ENCODE data around the gene HYLS1. TPM values are rescaled to one million over a fixed set of nuclear protein-coding genes. Genes with fewer than 3 reads are reported as not detected.

HYLS1 gene
- total and polyA plus RNA-seq, 9 of the 15 experiments (the other 6 are each of a cell fraction or from before 2014, with no cell fraction given), result 2.7 to 8.2 (median 4.8) TPM

GRCh38 chr11:125890447-125891100 is 3.1 kb downstream of the HYLS1 start:
- Histone ChIP-seq H3K4me3 (no peak overlapping the region), H3K9me1 (ENCODE audit: control insufficient read depth, insufficient read depth, low read length) (no peaks in the 10 kb centered on the region), H3K4me1 (replicated peaks in 1 of 2; ENCODE audit: control insufficient read depth in 2 of 2, insufficient read depth in 2 of 2, low read length in 2 of 2) (peaks cover 10 to 31% of the 10 kb centered on the region in 2 experiments), H3K27ac (ENCODE audit: extremely low read depth, low read depth, low read length) (peak overlapping the region; percentile 66), H3K79me2 (ENCODE audit: control insufficient read depth, insufficient read depth, low read length) (0 out of 3 replicates have a peak, but pooled peaks cover 2% of the 10 kb centered on the region), H3K9me3 (replicated peaks; ENCODE audit: control insufficient read depth, insufficient read depth, low read depth, low read length) (no peaks in the 10 kb centered on the region), H4K20me1 (replicated peaks; ENCODE audit: control insufficient read depth, insufficient read depth, low read length) (no peaks in the 10 kb centered on the region), H3K4me2 (ENCODE audit: insufficient read depth, low read length) (peak overlapping the region; percentile 47; the same call in 1 of the 2 replicates), H3K9ac (ENCODE audit: insufficient read depth in 1 of 2, low read depth in 2 of 2, low read length in 2 of 2) (peak overlapping the region in 1 of 2 experiments; percentile 39; a peak in 1 of 4 replicates), H2AFZ (ENCODE audit: low read depth, low read length) (peak overlapping the region; percentile 62; the same call in 1 of the 2 replicates), H3K36me3 (ENCODE audit: control insufficient read depth, insufficient read depth, low read length) (peaks cover 32% of the 10 kb centered on the region), H3K27me3 (ENCODE audit: control insufficient read depth in 2 of 2, insufficient read depth in 2 of 2, low read length in 2 of 2) (no peaks in the 10 kb centered on the region)
- in situ Hi-C loops (cut with MboI), result loop anchor here (25.0 kb wide), 1 partner anchor 928 kb away; the partner anchor contains the start of gene CCDC15
- ATAC-seq (peak; percentile 27), FAIRE-seq (peak; percentile 88), DNase-seq (ENCODE audit: extremely low read depth in 1 of 4, low spot score in 3 of 4) (peak in 2 of 4 experiments; percentile 48 to 66)
- intact Hi-C loops (cut with micrococcal nuclease), result no loop called here
- ChIA-PET CTCF (ENCODE audit: low intra/inter-chr PET ratio) (no interaction called here), POLR2A (interaction anchor here (0.9 to 1.0 kb wide), 2 partner anchors 9 to 12 kb away, joined by 3 to 4 read pairs; partner anchors contain the start of gene PUS3)
- BruUV-seq (replicated peaks), result TSS peak; percentile 23
- WGBS (ENCODE audit: insufficient coverage, low coverage, missing lambda C conversion rate), result 3% methylated on average over 3 of the region's 3 CpGs
- TF ChIP-seq NFXL1 (CRISPR knock-in tag; IDR thresholded peaks at IDR 0.05), result no peak
- TF ChIP-seq NFE2L1 (tag; IDR thresholded peaks at IDR 0.05; ENCODE audit: borderline replicate concordance, low read depth), result peak; percentile 38; the same call in 1 of the 2 replicates
- no peak for TF ChIP-seq XRCC4 (IDR thresholded peaks at IDR 0.05; ENCODE audit: extremely low read depth, insufficient read depth, insufficient read length)
- TF ChIP-seq HMBOX1 (IDR thresholded peaks at IDR 0.05), result peak; percentile 86
- TF ChIP-seq, protein P1, sequence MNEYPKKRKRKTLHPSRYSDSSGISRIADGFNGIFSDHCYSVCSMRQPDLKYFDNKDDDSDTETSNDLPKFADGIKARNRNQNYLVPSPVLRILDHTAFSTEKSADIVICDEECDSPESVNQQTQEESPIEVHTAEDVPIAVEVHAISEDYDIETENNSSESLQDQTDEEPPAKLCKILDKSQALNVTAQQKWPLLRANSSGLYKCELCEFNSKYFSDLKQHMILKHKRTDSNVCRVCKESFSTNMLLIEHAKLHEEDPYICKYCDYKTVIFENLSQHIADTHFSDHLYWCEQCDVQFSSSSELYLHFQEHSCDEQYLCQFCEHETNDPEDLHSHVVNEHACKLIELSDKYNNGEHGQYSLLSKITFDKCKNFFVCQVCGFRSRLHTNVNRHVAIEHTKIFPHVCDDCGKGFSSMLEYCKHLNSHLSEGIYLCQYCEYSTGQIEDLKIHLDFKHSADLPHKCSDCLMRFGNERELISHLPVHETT (CRISPR knock-in tag; conservative IDR thresholded peaks at IDR 0.05 in 1 of 2, IDR thresholded peaks at IDR 0.05 in 1 of 2), result no peak
- TF ChIP-seq TFE3 (CRISPR knock-in tag; IDR thresholded peaks at IDR 0.05), result no peak
- no peak for TF ChIP-seq TAF15 (IDR thresholded peaks at IDR 0.05; ENCODE audit: low read depth, low read length)
- peak in 1 of 2 experiments; percentile 55; a peak in 1 of 4 replicates for TF ChIP-seq RCOR1 (IDR thresholded peaks at IDR 0.05; ENCODE audit: borderline replicate concordance in 1 of 2, low read depth in 2 of 2, low read length in 2 of 2)
- TF ChIP-seq, protein P2, sequence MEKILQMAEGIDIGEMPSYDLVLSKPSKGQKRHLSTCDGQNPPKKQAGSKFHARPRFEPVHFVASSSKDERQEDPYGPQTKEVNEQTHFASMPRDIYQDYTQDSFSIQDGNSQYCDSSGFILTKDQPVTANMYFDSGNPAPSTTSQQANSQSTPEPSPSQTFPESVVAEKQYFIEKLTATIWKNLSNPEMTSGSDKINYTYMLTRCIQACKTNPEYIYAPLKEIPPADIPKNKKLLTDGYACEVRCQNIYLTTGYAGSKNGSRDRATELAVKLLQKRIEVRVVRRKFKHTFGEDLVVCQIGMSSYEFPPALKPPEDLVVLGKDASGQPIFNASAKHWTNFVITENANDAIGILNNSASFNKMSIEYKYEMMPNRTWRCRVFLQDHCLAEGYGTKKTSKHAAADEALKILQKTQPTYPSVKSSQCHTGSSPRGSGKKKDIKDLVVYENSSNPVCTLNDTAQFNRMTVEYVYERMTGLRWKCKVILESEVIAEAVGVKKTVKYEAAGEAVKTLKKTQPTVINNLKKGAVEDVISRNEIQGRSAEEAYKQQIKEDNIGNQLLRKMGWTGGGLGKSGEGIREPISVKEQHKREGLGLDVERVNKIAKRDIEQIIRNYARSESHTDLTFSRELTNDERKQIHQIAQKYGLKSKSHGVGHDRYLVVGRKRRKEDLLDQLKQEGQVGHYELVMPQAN (IDR thresholded peaks at IDR 0.05; ENCODE audit: borderline replicate concordance), result no peak
- TF ChIP-seq MBD1 (CRISPR knock-in tag; IDR thresholded peaks at IDR 0.05), result no peak
- TF ChIP-seq MAFK (IDR thresholded peaks at IDR 0.05; ENCODE audit: low read length), result peak; percentile 67; the same call in 1 of the 2 replicates
- peak; percentile 80 for TF ChIP-seq DPF2 (IDR thresholded peaks at IDR 0.05)
- no peak for TF ChIP-seq TRIM28 (IDR thresholded peaks at IDR 0.05)

Measured in K562 (cell line).